IPS DF 19.7 (cell line): ENCODE results near the gene NCAPD2.
"Not testable (repeated sequence)": the region's sequence is repeated elsewhere in the genome, so short reads cannot be mapped to it uniquely, and the experiment has no call there.

Source experiments
- DNase-seq: peaks from one replicate; pipeline ENCODE4 v3.0.0-alpha.2; 2013; ENCODE audit warnings: low read depth, low spot score

The NCAPD2 gene

DNA sequence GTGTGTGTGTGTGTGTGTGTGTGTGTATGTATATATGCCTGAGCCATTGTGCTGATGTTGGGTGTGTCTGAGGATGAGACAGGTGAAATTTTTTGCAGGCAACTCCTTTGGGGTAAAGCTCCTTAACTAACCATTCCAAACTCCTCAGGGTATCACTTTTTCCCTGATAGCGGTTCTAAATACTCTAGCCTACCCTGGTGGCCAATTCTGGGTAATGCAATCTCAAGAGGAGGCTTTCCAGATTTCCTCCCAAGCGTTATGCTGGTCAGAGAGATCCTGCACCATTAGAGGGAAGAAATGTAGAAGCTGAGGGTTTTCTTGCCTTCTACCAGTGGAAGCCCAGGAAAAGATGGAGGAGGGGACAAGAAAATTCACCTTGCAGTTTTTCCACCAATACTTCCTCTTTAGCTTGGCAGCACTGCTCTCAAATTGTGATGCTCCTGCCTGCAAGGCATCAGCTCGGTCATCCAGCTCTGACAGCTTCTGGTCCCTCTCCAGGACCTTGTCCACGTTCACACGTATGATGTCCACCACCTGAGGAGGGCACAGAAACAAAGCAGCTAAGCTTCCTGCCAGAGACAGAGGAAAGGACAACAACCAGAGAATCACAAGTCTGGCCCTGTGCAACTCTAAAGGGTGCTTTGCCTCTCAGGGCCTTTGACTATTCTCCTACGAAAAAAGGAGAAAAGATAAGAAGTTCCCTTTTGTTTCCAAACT lies 28.3 kb upstream of the NCAPD2 start:
- DNase-seq, result no peak

DNA sequence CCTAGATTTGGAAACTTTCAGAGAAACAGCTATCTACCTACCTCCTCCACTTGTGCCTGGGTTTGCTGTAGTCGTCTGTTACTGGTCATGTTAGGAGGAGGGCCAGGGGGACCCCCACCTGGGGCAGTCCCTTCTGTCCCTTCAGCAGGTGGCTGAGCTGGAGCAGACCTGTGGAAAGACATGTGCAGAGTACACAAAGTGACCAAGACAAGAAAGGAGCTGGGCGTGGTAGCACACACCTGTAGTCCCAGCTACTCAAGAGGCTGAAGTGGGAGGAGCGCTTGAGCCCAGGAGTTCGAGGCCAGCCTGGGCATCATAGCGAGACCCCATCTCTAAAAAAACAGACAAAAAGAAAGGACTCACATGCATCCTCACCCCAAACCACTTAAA lies 27.7 kb upstream of the NCAPD2 start:
- DNase-seq, result no peak

DNA sequence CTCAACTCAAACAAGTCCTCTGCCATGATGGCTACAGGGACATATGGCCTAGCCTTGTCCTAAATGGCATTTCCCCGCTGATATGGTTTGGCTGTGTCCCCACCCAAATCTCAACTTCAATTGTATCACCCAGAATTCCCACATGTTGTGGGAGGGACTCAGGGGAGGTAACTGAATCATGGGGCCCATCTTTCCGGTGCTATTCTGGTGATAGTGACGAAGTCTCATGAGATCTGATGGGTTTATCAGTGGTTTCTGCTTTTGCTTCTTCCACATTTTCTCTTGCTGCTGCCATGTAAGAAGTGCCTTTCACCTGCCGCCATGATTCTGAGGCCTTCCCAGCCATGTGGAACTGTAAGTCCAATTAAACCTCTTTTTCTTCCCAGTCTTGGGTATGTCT lies 27.2 kb upstream of the NCAPD2 start:
- DNase-seq, result not testable (repeated sequence)

DNA sequence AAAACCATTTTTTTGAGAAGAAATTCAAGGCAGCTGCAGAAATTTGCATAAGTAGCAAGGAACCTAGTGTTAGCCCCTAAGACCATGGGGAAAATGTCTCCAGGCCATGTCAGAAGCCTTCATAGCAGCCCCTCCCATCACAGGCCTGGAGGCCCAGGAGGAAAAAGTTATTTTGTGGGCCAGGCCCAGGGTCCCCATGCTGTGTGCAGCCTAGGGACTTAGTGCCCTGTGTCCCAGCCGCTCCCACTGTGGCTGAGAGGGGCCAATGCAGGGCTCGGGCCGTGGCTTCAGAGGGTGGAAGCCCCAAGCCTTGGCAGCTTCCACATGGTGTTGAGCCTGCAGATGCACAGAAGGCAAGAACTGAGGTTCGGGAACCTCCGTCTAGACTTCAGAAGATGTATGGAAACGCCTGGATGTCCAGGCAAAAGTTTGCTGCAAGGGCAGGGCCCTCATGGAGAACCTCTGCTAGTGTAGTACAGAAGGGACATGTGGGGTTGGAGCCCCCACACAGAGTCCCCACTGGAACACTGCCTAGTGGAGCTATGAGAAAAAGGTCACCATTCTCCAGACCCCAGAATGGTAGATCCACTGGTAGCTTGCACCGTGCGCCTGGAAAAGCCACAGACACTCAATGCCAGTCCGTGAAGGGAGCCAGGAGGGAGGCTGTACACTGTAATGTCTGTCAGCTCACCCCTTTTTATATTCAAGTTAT lies 26.2 kb upstream of the NCAPD2 start:
- DNase-seq, result not testable (repeated sequence)

DNA sequence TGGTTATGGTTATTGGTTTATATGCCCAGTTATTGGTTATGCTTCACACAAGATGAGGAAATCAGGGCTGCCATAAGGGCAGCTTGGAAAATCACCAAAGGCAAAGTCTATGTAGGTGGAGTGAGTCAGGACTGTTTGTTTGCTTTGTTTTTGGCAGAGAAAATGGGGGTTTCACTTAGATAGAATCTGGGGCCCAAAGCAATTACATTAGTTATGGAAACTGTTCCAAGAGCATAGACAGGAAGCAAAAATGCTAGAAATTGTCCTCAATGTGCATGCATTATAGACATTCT lies 25.7 kb upstream of the NCAPD2 start:
- no peak for DNase-seq

DNA sequence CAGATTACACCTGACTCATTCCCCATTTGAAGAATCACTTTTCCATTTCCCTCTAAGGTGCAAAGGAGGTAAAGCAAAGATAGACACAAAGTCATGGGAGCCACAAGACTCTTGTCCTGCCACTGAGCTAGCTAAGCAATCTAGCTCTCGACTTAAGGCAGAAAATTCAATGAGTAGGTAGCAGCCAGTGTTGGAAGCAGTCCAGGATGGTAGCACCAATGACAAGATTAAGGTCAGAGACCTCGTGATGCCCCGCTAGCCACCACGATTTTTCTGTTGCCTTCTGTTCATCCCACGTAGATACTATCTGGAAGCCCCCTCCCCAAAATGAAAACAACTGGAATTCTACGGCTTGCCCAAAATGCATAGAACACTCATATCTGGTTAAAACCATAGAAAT lies 24.8 kb upstream of the NCAPD2 start:
- no peak for DNase-seq

DNA sequence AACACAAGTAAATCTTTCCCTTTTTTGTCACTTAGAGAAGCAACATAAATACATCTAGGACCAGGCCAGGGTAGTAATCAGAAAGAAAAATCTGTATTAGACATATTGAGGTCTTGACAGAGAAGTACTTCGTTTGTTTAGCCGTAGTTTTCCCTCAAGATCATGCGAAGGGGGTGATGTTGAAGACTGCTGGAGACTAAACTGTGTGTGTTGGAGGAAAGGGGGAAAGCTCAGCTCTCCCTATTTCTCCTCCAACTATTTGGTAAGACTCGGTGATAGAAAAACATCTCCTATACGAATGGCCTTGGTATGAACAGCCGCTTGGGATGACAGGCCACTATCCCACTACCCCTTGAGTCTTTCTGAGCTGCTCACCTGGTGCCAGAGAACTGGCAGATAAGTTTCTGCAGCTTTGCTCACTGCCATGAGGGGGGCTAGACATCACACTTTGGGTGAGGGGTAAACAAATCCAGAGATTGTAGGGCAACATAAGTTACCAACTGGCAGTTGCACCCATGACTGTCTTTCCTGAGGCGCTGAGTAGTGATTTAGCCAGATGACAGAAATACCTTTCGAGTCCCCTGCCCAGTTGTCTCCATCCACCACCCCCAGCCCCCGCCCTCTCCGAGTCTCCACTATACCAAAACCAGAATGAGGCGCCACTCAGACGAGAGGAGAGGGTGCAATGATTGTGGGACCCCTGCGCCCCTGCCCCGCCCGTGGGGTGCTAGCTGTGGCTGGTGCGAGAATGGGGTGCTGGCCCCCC lies 24.1 kb upstream of the NCAPD2 start:
- DNase-seq, result no peak

DNA sequence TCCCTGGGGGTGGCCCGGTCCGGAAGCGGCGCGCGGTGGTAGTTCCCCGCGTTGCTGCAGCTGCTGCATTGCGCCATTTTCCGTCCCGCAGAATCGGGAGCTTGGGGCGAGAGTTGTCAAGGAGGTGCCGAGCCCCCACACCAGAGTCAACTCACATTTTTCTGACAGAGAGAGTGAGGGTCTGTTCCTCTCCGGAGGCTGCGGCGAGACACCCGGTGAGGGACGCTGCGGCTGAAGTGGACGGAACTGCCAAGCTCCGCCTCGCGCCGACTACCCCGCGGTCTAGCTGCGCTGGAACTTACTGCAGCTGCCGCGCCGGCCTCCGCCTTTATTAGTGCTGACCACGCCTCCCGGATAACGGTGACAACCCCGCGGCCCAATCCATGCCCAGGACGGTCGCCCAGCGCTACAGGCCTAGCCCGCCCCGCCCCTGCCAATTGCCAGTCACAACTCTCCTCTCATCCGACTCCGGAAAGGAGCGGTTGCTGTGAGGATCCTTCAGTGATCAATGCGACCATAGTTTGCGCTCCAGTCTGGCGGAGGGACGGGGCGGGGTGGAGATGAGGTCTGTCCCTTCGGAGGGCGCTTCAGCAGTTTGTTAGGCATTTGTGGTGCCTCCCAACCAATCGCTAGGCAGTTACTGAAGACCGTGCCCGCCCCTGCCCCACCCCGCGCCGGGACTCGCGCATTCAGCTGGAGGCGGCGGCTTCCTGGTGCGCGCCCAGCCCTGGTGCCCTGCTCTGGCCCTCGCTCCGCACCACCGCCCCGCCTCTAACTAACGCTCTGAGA lies 23.3 kb upstream of the NCAPD2 start, which contains the start of gene VAMP1:
TSS of gene VAMP1 (minus strand) at position 303 of the 789 bp plus-strand sequence. CDS start at position 157, 146 bp downstream.
- peak; percentile 90 for DNase-seq

DNA sequence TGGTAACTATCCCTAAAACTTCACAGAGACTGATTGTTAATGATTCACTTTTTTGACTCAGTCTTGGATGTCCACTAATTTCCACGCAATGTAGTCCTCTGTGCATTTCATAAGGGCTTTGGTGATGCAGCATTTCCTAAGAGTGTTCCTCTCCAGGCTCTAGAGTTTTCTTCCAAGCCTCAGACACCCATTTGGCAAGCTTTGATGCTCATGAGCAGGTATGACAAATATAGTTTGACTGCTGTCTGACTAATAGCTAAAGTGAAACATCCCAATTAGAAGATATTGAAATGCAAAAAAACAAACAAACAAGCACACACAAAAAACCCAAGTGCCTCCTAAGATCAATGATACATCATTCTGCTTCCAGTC lies 21.9 kb upstream of the NCAPD2 start:
- DNase-seq, result no peak

DNA sequence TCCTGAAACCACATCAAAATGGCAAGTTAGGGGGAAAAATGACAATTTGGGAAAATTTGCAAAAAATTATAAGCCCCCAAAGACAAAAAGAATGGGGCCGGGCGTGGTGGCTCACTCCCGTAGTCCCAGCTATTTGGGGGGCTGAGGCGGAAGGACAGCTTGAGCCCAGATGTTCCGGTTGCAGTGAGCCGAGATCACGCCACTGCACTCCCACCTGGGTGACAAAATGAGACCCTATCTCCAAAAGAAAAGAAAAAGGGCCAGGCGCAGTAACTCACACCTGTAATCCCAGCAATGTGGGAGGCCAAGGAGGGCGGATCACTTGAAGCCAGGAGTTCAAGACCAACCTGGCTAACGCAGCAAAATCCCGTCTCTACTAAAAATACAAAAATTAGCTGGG lies 21.4 kb upstream of the NCAPD2 start:
- DNase-seq, result no peak

DNA sequence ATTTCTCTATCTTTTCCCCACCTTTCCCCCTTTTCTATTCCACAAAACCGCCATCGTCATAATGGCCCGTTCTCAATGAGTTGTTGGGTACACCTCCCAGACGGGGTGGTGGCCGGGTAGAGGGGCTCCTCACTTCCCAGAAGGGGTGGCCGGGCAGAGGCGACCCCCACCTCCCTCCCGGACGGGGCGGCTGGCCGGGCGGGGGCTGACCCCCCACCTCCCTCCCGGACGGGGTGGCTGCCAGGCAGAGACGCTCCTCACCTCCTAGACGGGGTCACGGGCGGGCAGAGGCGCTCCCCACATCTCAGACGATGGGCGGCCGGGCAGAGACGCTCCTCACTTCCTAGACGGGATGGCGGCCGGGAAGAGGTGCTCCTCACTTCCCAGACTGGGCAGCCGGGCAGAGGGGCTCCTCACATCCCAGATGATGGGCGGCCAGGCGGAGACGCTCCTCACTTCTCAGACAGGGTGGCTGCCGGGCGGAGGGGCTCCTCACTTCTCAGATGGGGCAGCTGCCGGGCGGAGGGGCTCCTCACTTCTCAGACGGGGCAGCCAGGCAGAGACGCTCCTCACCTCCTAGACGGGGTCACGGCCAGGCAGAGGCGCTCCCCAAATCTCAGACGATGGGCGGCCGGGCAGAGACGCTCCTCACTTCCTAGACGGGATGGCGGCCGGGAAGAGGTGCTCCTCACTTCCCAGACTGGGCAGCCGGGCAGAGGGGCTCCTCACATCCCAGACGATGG lies 18.5 kb upstream of the NCAPD2 start:
- not testable (repeated sequence) for DNase-seq

DNA sequence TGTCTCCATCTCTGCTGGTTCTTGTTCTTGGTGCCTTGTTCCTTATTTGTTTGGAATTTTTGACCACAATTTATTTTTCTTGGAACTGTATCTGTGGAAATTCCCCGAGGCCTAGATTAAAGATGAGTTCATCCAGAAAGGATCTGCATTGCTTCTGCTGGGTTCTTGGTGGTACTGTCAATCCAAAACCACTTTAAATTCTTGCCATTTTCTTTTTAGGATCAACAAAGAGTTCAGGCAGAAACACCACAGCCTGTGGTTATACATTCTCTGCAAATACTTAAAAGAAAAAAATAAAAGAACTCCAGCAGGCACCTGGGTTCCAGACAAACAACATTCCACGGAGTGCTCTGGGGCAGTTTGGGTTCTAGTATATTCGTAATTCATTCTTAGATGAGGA lies 17.4 kb upstream of the NCAPD2 start:
- no peak for DNase-seq

DNA sequence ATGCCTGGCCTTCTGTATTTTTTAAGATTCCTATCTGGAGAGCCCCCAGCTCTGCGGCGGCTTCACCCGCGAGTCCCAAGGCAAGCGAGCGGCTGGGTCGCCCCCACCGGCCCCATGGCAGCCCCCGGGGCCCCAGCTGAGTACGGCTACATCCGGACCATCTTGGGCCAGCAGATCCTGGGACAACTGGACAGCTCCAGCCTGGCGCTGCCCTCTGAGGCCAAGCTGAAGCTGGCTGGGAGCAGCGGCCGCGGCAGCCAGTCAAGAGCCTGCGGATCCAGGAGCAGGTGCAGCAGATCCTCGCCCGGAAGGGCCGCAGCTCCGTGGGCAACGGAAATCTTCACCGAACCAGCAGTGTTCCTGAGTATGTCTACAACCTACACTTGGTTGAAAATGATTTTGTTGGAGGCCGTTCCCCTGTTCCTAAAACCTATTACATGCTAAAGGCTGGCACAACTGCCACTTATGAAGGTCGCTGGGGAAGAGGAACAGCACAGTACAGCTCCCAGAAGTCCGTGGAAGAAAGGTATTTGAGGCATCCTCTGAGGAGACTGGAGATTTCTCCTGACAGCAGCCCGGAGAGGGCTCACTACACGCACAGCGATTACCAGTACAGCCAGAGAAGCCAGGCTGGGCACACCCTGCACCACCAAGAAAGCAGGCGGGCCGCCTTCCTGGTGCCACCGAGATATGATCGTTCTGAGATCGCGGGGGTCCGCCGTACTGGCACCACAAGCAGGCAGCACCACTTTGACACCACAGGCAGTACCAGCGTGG lies 16.1 kb upstream of the NCAPD2 start:
- not testable (repeated sequence) for DNase-seq

DNA sequence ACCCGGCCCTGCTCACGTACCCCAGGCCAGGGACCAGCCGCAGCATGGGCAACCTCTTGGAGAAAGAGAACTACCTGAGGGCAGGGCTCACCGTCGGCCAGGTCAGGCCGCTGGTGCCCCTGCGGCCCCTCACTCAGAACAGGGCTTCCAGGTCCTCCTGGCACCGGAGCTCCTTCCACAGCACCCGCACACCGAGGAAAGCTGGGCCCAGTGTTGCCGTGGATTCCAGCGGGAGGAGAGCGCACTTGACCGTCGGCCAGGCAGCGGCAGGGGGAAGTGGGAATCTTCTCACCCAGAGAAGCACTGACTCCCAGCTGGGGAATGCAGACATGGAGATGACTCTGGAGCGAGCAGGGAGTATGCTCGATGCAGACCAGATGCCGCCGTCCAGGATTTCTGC lies 15.5 kb upstream of the NCAPD2 start:
- no peak for DNase-seq

DNA sequence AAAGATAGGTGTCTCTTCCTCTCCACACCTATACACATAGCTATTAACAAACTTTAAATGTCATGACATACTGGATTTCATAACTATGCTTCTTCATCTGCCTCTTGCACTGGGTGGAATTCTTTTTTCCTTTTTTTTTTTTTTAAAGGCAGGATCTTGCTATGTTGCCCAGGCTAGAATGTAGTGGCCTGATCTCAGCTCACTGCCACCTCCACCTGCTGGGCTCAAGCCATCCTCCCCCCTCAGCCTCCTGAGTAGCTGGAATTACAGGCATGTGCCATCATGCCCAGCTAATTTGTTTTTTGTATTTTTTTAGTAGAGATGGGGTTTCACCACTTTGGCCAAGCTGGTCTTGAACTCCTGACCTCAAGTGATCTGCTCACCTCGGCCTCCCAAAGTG lies 5.7 kb upstream of the NCAPD2 start:
- no peak for DNase-seq

DNA sequence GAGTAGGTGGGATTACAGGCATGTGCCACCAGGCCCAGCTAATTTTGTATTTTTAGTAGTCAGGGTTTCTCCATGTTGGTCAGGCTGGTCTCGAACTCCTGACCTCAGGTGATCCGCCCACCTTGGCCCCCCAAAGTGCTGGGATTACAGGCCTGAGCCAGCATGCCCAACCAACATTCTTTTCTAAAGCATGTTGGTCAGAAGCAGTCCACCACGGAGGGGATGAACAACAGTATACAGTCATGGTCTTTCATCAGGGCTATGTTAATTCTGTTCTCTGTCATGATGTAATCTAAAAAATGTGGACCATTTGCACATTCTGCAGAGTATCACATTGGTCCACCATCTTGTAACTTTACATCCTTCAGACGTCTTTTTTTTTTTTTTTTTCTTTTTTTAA lies 4.5 kb upstream of the NCAPD2 start:
- DNase-seq, result no peak

DNA sequence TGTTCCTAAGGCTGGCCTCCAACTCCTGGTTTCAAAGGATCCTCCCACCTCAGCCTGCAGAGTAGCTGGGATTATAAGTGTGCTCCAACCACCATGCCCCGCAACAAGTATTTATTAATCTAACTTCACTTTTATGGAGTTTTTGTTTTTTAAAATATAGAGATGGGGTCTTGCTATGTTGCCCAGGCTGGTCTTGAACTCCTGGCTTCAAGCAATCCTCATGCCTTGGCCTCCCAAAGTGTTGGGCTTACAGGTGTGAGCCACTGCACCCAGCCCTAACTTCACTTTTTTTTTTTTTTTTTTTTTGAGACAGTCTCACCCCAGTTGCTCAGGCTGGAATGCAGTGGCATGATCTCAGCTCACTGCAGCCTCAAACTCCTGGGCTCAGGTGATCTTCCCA lies 3.2 kb upstream of the NCAPD2 start:
- not testable (repeated sequence) for DNase-seq

DNA sequence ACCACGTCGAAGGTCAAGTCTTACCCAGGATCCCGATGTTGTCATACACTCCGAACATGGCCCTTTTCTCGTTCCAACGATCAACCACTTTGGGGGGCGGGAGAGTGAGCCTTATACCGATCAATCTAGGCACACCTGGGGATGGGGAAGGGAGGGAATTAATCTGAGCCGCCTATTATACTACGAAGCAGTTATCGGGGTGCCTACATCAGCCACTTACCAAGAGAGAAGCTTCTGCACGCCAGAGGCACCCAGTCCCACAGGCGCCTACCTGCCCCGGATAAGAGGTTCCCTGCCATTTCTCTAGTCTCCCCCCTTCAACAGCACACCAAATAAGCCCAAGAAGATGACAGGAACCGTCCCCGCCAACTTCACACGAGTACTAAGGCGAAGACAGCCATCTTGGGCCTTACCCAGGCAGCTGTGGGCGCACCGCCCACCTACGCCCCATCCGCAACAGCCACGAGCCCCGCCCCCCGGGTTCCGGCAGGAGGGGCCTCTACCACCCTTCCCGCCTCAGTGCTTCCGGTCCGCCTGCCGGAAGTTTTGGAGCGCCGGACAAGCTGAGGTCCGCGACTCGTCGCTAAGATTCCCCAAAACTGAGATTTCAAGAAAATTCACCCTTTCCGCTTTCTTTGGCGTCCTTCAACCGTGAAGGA lies 935 bp upstream of the NCAPD2 start, which contains the start of gene MRPL51:
TSS of gene MRPL51 (minus strand) at position 425 of the 659 bp plus-strand sequence. CDS start at position 299, 126 bp downstream.
- peak; percentile 70 for DNase-seq

DNA sequence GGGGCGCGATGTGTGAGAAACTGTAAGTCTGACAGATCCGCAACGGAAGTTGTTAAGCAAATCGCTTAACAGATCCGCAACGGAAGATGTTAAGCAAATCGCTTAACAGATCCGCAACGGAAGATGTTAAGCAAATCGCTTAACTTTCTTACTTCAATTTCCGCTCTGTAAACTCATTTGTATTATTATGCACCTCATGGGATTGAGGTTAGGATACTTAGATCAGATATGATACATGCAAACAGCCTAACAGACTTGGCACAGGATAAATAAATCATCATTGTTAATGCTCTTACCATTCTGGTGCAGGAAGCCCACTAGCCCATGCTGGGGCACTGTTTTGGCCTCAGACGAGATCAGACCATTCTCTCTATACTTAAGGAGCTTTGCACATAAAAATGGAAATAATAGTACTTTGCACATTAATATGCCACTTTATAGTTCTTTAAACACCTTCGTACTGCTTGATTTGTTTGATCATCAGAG lies 399 bp downstream of the NCAPD2 start:
- no peak for DNase-seq

DNA sequence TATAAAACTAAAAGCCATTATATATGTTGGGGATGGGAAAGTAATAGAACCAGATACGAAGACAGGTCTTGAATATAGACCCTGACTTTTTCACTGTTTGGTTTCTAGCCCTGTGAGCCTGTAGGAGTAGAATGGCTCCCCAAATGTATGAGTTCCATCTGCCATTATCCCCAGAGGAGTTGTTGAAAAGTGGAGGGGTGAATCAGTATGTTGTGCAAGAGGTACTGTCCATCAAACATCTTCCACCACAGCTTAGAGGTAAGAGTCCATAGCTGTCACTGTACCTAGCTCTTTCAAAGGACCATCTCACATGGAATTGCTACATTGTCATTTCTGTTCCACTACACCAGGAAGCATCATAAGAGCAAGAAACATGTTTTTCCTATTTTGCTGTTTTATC lies 1.1 kb downstream of the NCAPD2 start:
- DNase-seq, result no peak
